Activated CD4-positive, CD25-positive, alpha-beta regulatory T cell treated with anti-CD3 and anti-CD28 coated beads, Interleukin-2, amount 50 U/mL, for 24 hours (primary cell): ENCODE measurements around the gene SAMD7.

Experiments
- ATAC-seq, 2 donors: fragments of 150-1000 bp; cut with Tn5 transposase; one replicate each; pipeline ENCODE4 v1.10.0; 2021; ENCODE audit warnings: mild to moderate bottlenecking in 1 of 2, moderate library complexity in 1 of 2

SAMD7 gene

DNA sequence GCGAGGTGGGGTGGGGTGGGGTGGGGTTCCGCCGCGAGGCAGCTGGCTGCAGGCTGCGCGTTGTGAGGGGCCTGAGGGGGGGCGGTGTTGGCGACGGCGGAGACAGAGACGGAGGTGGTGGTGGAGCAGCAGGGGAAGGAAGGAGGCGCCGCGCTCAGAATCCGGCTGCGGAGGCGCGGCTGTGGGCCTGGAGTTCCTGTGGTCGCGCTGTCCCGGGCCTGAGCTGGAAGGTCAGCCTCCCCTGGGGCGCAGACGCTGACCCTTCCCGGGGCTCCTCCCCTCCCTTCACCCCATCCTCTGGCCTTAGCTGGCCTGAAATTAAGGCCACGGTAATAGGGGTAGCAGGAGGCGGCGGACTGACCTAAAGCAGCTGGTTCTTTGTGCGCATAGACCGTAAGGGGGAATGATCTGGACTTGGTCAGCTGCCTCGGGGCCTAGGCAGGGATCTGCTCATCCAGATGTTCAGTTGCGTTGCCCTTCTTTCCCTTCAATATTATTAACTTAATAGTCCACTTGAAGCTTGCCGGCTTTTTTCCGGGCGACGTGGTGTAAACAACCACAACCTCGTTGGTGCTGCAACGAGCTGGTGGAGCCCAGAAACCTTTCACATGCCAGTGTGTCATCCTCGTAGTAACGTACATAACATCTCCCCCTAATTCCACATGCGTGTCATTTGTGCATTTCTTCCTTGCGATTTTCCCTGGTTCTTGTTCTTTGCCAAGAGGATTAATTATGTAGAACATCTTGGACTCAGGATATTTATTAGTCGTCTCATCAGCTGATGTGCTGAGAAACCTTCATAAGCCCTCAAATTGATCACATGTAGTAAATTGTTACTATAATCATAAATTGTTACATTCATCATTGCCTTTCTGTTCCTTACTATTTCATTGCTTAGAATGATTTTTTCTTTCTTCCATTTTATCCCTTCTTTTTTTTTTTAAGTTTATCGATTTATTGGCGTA lies 55.9 kb downstream of the SAMD7 start:
- peak; percentile 52 to 64 for ATAC-seq

DNA sequence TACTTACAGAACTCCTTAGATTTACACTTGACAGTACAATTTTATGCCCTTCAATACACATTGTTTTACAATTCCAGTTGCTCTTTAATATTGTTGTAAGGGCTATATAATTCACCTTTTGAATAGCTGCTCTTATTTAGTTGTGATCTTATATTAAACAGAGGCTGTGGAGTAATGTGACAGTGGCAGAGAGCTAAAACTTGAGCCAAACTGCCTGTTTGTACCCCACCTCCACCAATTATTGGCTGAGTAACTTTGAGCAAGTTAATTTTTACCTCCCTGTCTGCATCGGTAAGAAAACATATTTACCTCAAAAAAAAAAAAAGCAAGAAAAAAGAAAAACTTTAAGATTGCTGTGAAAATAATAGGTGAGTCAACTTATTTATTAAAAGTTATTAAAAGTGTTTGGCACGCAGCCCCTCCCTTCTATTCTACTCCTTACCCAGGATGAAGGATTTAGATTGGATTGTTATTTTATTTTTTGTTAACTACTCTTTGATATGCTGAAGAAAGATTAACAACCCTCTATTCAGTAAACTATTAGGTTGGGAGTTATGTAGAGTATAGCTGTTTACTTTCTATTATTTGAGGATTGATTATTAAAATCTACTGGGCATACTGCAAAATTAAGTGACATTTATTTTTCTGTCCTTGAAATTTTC lies 57.0 kb downstream of the SAMD7 start:
- no peak for ATAC-seq

DNA sequence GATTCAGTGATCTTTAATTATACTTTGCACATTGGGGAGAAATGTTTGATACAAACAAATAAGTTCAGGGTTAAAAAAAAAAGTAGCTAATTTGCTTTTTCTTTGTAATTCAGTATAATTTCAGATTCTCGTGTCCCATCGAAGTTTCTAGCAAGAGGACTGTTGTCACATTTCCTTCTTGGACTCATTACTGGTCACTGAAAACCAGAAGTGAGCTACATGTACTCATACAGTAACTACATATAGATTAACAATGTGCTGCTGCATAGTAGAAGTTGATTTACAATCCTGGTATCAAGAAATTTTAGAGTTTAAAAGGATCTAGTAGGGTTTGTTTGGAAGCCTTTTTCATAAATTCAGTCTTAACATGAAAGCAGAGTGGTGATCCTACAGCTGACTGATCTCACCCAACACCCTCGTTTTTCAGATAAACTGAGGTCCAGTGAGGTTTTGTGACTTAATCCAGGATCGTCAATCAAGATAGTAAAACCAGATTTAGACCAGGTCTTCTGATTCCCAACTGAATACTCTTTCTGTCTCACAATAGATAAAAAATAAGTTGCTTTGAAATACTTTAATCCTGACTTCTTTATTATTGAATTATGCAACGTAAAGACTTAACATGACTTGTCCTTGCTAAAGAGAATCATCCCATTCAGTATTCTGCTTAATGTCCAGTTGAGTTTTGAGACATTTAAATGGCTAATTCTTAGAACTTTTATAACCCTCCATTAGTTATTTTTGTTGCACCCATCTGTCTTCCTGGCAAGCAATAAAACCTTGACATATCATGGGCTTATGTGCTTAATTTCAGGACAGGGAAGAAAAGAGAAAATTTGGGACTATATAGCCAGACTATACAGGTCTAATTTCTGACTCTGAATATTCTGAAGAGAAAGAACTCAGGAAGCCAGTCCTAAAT lies 58.1 kb downstream of the SAMD7 start:
- no peak for ATAC-seq

DNA sequence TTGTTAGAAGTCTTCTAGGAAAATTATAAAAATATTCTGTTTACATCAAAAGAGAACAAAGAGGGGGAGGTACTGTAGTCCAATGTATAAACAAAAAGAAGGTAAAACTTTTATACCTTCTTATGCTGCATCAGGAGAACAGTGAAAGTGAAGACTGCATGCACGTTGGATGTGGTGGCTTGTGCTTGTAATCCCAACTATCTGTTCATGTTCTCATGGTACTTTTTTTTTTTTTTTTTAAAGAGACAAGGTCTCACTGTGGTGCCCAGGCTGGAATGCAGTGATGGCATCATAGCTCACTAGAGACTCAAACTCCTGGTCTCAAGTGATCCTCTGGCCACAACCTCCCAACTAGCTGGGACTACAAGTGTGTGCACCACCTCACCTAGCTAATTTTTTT lies 59.5 kb downstream of the SAMD7 start:
- no peak for ATAC-seq

DNA sequence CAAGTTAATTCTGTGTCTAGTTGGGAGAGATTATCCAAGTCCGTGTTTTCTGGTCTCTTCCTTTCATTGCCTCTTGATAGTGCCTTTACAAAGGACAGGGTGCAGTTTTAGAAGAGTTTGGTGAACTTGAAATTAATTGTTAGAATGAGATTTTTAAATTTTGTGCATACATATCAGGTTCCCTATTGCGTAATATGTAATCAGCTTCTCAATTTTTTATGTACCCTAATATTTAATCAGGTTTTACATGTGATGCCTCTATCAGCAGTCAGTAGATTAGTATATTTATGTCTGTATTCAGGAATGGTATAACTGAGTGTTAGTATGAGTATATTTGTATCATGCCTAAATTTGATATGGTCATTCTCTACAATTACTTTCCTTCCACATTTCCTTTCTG lies 60.1 kb downstream of the SAMD7 start:
- no peak for ATAC-seq

DNA sequence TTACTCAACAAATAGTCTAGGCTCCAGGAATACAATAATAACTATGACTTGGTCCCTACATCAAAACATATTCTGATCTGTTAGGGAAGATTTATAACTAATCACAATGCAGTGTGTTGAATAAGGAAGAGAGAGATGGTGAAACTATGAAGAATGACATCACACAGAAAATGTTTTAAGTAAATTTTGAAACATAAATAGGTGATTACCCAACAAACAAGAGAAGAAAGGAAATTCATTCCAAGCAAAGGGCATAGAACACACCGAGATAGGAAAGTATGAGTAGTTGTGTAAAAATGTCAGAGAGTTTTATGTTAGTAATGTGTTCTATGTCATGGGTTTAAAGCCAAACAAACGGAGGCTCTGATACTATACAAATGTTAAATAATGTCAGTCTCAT lies 68.7 kb downstream of the SAMD7 start:
- no peak for ATAC-seq

DNA sequence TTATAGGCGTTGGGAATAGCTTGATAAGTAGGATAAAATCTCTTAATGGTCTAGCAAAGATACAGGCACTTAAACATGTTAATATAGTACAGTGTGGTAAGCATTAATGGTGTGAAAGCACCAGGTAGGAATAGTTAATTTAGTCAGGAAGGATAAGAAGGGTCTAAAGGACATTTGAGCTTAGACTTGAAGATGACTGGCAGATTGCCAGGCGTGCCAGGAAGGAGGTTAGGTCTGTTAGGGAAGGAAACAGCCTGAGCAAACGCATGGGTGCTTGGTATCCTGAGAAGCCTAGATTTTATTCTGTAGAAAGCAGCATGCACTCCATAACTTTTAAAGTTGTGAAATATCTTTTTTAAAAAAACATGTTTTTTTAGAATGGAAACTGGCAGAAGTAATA lies 72.9 kb downstream of the SAMD7 start:
- ATAC-seq, result no peak
